ENCODE data around the gene FLYWCH2. TPM values are rescaled to one million over a fixed set of nuclear protein-coding genes. Genes with fewer than 3 reads are reported as not detected.

Gene FLYWCH2
- total RNA-seq, 1 experiment from 2014 or later, result 33.7 TPM

GRCh38 chr16:2874912-2875362 is 8.1 kb upstream of the FLYWCH2 start:
- Histone ChIP-seq H3K9ac (ENCODE audit: low read length) (peak overlapping the region; percentile 38), H3K9me2 (ENCODE audit: insufficient read depth) (no peaks in the 10 kb centered on the region), H3K4me2 (ENCODE audit: low read length) (peak overlapping the region; percentile 76), H3K36me3 (ENCODE audit: control insufficient read depth in 1 of 2, insufficient read depth in 2 of 2, low read length in 2 of 2) (no peaks in the 10 kb centered on the region), H4K20me1 (ENCODE audit: insufficient read depth) (no peaks in the 10 kb centered on the region), H3K79me2 (ENCODE audit: insufficient read depth, low read length) (no peaks in the 10 kb centered on the region), H3K27me3 (ENCODE audit: insufficient read depth, low read length) (no peaks in the 10 kb centered on the region), H3K27ac (ENCODE audit: low read depth, low read length) (peak overlapping the region; percentile 41; the same call in 1 of the 2 replicates), H3K9me3 (ENCODE audit: control insufficient read depth in 1 of 2, insufficient read depth in 1 of 2, low read depth in 1 of 2, low read length in 2 of 2) (peaks cover 0 to 4% of the 10 kb centered on the region in 2 experiments; a peak in 1 of 4 replicates), H3K4me1 (ENCODE audit: control insufficient read depth in 1 of 2, insufficient read depth in 2 of 2, low read length in 2 of 2) (peaks cover 19 to 34% of the 10 kb centered on the region in 2 experiments), H2AFZ (ENCODE audit: low read depth, low read length, poor library complexity, severe bottlenecking) (peak overlapping the region; percentile 16), H3K4me3 (replicated peaks in 1 of 2; ENCODE audit: low read depth in 1 of 2, low read length in 2 of 2) (peak overlapping the region; percentile 27 to 47)
- ChIA-PET POLR2A (interaction anchor here (0.7 to 1.0 kb wide), 3 partner anchors 8 to 36 kb away, joined by 4 to 7 read pairs (median 5); partner anchors contain the start of gene FLYWCH2), RAD21 (ENCODE audit: low non-redundant PET in 1 of 2, low total read pairs in 2 of 2, uncharacterized antibody in 2 of 2, unreplicated experiment in 2 of 2) (interaction anchor here (0.6 to 0.7 kb wide), 4 partner anchors 16 to 92 kb away, joined by 3 to 10 read pairs (median 4); no protein-coding TSS in a partner anchor), CTCF (interaction anchor here (0.6 to 1.4 kb wide), 7 partner anchors 8 to 680 kb away, joined by 3 to 11 read pairs (median 3); partner anchors contain the start of gene FLYWCH2)
- peak; percentile 97 for ATAC-seq
- TF ChIP-seq SIN3A (IDR thresholded peaks at IDR 0.05; ENCODE audit: low read depth), result no peak
- no peak for TF ChIP-seq SP1 (IDR thresholded peaks at IDR 0.05; ENCODE audit: low read depth)
- TF ChIP-seq, protein P1, sequence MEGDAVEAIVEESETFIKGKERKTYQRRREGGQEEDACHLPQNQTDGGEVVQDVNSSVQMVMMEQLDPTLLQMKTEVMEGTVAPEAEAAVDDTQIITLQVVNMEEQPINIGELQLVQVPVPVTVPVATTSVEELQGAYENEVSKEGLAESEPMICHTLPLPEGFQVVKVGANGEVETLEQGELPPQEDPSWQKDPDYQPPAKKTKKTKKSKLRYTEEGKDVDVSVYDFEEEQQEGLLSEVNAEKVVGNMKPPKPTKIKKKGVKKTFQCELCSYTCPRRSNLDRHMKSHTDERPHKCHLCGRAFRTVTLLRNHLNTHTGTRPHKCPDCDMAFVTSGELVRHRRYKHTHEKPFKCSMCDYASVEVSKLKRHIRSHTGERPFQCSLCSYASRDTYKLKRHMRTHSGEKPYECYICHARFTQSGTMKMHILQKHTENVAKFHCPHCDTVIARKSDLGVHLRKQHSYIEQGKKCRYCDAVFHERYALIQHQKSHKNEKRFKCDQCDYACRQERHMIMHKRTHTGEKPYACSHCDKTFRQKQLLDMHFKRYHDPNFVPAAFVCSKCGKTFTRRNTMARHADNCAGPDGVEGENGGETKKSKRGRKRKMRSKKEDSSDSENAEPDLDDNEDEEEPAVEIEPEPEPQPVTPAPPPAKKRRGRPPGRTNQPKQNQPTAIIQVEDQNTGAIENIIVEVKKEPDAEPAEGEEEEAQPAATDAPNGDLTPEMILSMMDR (IDR thresholded peaks at IDR 0.05 in 2 of 3, conservative IDR thresholded peaks at IDR 0.05 in 1 of 3; ENCODE audit: borderline replicate concordance in 1 of 3, insufficient read depth in 1 of 3, low read depth in 2 of 3, low read length in 2 of 3), result peak; percentile 89 to 96 (median 96)
- no peak; the same call in 1 of the 2 replicates for TF ChIP-seq ZFX (IDR thresholded peaks at IDR 0.05)
- no peak for TF ChIP-seq CEBPB (IDR thresholded peaks at IDR 0.05; ENCODE audit: low read depth)
- peak; percentile 32; the same call in 1 of the 2 replicates for TF ChIP-seq POLR2AphosphoS5 (IDR thresholded peaks at IDR 0.05; ENCODE audit: low read depth, low read length)
- no peak for TF ChIP-seq MAX (IDR thresholded peaks at IDR 0.05)
- TF ChIP-seq RAD21 (IDR thresholded peaks at IDR 0.05; ENCODE audit: low read depth), result peak; percentile 83
- no TSS peak for BruUV-seq (replicated peaks)
- intact Hi-C loops (cut with micrococcal nuclease), result loop anchor here (1.0 kb wide), 1 partner anchor 44 kb away; no protein-coding TSS in a partner anchor
- DNase-seq (ENCODE audit: low read depth, low spot score), result peak; percentile 67
